CD4-positive, alpha-beta T cell treated with Interleukin-17A for 1 hour (primary cell): ENCODE data around the gene VAV2.
"Not testable (repeated sequence)": the region's sequence is repeated elsewhere in the genome, so short reads cannot be mapped to it uniquely, and the experiment has no call there.

Experiments
- DNase-seq: peaks from one replicate; pipeline ENCODE4 v3.0.0-alpha.2; 2020

Gene VAV2

GRCh38 chr9:133996531-133997520 lies 4.7 kb upstream of the VAV2 start:
- DNase-seq = no peak

GRCh38 chr9:133995012-133995896 lies 3.1 kb upstream of the VAV2 start:
- DNase-seq = no peak

GRCh38 chr9:133994353-133995011 lies 2.4 kb upstream of the VAV2 start:
- DNase-seq = peak; percentile 68

DNA sequence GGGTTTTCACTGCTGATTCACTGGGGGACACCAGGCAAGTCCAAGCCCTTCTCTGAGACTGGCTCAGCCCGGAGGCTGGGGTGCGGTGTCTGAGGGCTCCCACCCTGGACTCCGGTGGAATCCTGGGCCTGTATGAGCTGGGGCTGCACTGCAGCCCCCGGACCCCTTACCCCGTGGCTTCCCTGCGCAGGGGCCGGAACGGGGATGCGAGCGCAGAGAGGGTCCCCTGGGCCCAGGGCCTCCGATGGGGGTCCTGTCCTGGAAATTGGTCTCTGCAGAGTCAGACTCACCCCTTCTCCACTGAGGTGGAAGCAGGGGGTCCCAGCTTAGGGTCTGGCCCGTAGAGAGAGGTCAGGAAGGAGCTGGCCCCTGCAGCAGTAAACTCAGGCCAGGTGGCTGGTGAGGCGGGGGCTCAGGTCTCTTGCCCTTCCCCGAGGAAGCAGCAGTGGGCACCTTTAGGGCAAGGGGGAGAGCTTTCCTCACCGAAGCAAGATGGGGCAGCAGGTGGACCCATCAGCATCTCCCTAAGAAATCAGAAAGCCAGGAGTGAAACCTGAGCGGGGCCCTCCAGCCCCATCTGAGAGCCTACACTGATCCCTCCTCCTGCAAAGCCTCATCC lies 1.6 kb upstream of the VAV2 start:
- no peak for DNase-seq

- peak; percentile 72 for DNase-seq
Measured at GRCh38 chr9:133992780-133993634, 883 bp upstream of the VAV2 start.

GRCh38 chr9:133991214-133991921 lies 756 bp downstream of the VAV2 start:
- DNase-seq = no peak

DNA sequence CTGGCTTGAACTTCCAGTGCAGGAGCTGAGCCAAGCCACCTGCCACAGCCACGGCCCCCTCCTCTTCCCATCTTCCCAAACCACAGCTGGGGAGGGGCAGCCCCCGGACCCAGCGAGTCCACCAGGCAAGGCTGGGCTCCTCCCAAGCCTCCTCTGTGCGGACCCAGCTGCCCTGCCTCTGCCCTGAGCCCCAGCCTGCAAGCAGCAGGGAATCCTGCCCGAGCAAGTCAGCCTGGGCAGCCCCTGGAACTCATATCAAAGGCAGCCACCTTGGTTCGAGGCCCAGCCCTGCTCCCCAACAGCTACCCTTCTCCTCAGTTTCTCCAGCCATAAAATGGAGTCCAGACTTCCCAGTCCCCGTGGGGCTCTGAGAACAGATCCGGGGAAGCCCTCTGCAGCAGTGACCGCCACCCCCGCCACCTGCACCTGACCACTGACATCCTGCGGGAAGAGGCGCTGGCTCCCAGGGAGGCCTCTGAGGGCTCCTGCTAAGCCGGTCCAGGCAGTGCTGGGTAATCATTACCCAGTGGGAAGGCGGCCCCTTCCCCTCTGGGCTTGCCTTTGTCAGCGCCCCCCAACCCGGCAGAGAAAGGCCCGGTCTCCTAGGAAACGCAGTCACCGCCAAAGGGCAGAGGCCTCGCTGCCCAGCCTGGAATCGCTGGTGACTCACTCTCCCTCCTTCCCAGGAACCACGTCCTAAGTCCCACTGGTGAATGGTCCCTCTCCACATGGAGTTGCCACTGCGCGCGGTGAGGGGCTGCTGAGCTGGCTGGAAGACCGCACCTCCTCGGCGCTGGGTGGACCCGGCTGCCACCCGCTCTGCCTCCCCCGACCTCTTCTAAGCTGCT lies 1.5 kb downstream of the VAV2 start:
- no peak for DNase-seq

- DNase-seq = no peak
Measured at GRCh38 chr9:133989625-133990365, 2.3 kb downstream of the VAV2 start.

GRCh38 chr9:133988771-133989170 lies 3.4 kb downstream of the VAV2 start:
- DNase-seq = not testable (repeated sequence)

GRCh38 chr9:133987946-133988665 lies 4.0 kb downstream of the VAV2 start:
- no peak for DNase-seq

DNA sequence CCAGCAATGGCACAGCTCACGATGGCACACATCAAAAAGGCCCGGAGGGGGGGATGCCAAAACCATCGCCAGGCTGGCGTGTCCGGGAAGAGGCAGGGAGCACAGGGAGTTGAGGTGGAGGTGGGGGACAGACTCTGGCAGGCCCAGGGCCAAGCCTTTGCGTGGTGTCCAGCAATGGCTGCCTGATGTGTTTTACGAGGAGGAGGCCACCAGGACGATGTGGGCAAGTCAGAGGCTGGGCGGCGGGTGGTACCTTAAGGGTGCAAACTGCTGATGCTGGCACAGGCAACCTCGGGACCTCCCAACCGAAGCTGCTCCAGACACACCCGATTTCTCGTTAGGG lies 4.7 kb downstream of the VAV2 start:
- no peak for DNase-seq

GRCh38 chr9:133986774-133987445 lies 5.2 kb downstream of the VAV2 start:
- DNase-seq = no peak

- no peak for DNase-seq
Measured at GRCh38 chr9:133986061-133986460, 6.1 kb downstream of the VAV2 start.

GRCh38 chr9:133982971-133983720 lies 9.0 kb downstream of the VAV2 start:
- DNase-seq = no peak

- no peak for DNase-seq
Measured at GRCh38 chr9:133981958-133982681, 10.0 kb downstream of the VAV2 start.

DNA sequence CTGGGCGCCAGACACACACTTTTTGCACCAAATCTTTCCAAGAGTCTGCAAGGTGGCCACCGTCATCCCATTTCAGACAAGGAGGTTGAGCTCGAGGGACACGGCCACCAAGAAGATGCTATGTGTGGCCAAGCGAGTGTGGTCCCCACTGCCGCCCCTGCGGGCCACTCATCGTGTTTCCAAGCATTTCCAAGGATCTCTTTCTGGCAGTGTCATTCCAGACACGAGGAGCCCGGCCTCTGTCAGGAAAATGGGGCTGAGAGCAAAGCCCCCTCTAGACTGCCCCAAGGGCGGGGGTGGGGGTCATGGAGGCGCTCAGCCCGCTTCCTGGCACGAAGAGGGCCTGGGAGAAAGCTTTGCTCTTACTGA lies 10.6 kb downstream of the VAV2 start:
- no peak for DNase-seq
